ENCODE data around the gene NUTM2F.
"Not testable (repeated sequence)": the region's sequence is repeated elsewhere in the genome, so short reads cannot be mapped to it uniquely, and the experiment has no call there.

The NUTM2F gene

DNA sequence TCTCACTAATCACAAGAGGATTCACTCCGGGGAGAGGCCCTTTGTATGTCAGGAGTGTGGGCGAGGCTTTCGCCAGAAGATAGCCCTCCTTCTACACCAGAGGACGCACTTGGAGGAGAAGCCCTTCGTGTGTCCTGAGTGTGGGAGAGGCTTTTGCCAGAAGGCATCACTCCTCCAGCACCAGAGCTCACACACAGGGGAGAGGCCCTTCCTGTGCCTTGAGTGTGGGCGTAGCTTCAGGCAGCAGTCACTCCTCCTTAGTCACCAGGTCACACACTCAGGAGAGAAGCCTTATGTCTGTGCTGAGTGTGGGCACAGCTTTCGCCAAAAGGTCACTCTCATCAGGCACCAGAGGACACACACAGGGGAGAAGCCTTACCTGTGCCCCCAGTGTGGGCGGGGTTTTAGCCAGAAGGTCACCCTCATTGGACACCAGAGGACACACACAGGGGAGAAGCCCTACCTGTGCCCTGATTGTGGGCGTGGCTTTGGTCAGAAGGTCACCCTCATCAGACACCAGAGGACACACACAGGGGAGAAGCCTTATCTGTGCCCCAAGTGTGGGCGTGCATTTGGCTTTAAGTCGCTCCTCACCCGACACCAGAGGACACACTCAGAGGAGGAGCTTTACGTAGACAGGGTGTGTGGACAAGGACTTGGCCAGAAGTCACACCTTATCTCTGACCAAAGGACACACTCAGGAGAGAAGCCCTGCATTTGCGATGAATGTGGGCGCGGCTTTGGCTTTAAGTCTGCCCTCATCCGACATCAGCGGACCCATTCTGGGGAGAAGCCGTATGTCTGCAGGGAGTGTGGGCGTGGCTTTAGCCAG is 27.8 kb downstream of the NUTM2F start:
- no peak overlapping the region for H2AFZ ChIP-seq (ENCODE audit: low read depth, low read length)
- H3K27me3 ChIP-seq (ENCODE audit: insufficient read depth, low read length), result no peaks in the 10 kb centered on the region
- H3K9me3 ChIP-seq (ENCODE audit: low read length), result no peaks in the 10 kb centered on the region
- H3K36me3 ChIP-seq (ENCODE audit: insufficient read depth, low read length), result no peaks in the 10 kb centered on the region
- peaks cover 6% of the 10 kb centered on the region for H3K4me1 ChIP-seq (ENCODE audit: insufficient read depth, low read length)
- no peak overlapping the region for H3K4me3 ChIP-seq (ENCODE audit: low read length)

DNA sequence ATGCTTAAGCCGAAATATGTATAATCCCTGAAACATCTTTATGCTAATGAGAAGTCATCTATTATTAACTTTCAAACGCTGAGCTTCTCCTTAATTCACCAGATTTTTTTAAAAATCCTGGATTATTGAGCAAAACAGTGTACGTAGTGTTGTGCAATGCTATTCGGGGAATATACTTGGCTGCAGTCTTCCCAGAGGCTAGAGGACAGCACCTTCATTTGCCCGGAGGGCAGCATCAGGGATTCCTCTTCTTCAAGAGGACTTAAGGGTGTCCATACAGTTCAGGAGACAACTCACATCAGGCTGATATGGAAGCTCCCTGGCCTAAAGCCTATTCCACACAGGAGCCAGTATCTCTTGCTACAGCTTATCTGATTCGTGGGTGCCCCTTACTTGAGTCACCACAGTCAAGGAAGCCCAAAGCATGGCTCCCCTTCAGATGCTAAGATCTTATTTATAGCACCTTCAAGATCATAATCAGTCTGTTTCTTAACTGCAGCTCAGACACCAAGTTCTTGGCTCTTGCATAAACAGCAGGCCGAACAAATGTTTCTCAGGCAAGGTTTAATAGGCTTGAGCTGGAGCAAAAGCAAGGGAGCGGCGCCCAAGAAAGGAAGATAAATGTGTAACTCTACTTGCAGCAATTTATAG is 29.4 kb downstream of the NUTM2F start:
- Histone ChIP-seq H3K9me3 (ENCODE audit: low read length) (no peaks in the 10 kb centered on the region), H3K4me1 (ENCODE audit: insufficient read depth, low read length) (peaks cover under 1% of the 10 kb centered on the region), H3K36me3 (ENCODE audit: insufficient read depth, low read length) (no peaks in the 10 kb centered on the region), H2AFZ (ENCODE audit: low read depth, low read length) (no peak overlapping the region), H3K27me3 (ENCODE audit: insufficient read depth, low read length) (no peaks in the 10 kb centered on the region), H3K4me3 (ENCODE audit: low read length) (no peak overlapping the region)

DNA sequence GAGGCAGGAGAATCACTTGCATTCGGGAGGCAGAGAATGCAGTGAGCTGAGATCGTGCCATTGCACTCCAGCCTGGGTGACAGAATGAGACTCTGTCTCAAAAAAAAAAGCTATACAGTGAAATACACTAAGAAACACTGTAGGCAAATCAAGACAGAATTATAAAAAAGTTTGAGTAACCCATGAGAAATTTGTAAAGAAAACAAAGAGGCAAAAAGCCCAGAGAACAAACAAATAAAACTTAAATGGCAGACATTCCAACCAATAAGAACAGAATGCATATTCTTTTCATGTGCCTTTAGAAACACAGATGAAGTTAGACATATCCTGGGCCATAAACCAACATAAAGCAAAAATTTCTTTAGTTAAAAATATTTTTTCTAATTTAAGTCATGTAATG is 38.8 kb downstream of the NUTM2F start:
- Histone ChIP-seq H3K4me3 (ENCODE audit: low read length) (no peak overlapping the region), H3K27me3 (ENCODE audit: insufficient read depth, low read length) (no peaks in the 10 kb centered on the region), H2AFZ (ENCODE audit: low read depth, low read length) (no peak overlapping the region), H3K4me1 (ENCODE audit: insufficient read depth, low read length) (no peaks in the 10 kb centered on the region), H3K9me3 (ENCODE audit: low read length) (peaks cover 6% of the 10 kb centered on the region), H3K36me3 (ENCODE audit: insufficient read depth, low read length) (peaks cover 6% of the 10 kb centered on the region)

DNA sequence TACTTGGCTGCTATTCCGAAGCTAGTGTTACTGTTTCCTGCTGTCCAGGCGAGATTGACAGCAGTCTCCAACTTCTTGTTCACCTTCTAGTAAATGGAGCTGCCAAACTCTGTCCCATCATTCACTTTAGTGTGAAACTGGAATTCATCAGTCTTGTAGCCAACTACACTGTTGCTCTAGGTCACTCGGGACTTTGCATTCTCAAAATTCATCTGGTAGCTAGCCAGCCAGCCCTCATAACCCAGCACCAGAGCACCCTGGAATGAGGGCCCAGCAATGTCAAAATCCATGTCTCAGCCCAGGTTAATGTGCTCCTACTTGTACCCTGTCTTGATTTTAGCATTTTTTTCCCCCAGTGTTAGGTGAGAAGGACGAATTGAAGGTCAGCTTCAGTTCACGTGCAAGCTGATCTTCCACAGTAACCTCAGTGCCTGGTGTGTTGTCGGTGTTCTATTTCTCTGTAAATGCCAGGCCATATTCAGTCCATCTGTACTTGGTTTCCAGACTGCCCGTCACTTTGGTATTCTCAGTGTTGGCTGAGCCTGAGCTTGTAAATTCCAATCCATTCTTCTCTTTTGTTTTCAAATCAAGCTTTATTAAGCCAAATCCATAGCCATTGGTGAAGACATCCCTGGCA is 40.4 kb downstream of the NUTM2F start:
- Histone ChIP-seq H3K36me3 (ENCODE audit: insufficient read depth, low read length) (peaks cover 5% of the 10 kb centered on the region), H3K4me3 (ENCODE audit: low read length) (no peak overlapping the region), H3K4me1 (ENCODE audit: insufficient read depth, low read length) (no peaks in the 10 kb centered on the region), H3K27me3 (ENCODE audit: insufficient read depth, low read length) (no peaks in the 10 kb centered on the region), H3K9me3 (ENCODE audit: low read length) (peaks cover 6% of the 10 kb centered on the region), H2AFZ (ENCODE audit: low read depth, low read length) (no peak overlapping the region)

DNA sequence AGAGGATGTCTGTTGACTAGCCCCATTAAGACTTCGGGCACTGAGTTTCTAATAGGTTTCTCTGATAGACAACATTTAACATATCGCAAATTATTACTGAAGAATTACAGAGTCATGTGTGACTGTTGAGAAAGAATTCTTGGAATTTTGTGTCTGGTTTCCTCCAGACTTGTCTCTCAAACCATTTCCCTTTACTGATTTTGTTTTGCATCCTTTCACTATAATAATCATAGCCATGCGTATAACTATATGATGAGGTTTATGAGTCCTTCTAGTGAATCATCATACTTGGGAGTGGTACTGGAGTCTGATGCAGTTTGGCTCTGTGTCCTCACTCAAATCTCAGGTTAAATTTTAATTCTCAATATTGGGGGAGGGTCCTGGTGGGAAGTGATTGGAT is 42.3 kb downstream of the NUTM2F start:
- Histone ChIP-seq H3K36me3 (ENCODE audit: insufficient read depth, low read length) (no peaks in the 10 kb centered on the region), H3K4me3 (ENCODE audit: low read length) (no peak overlapping the region), H3K4me1 (ENCODE audit: insufficient read depth, low read length) (no peaks in the 10 kb centered on the region), H2AFZ (ENCODE audit: low read depth, low read length) (no peak overlapping the region), H3K27me3 (ENCODE audit: insufficient read depth, low read length) (no peaks in the 10 kb centered on the region), H3K9me3 (ENCODE audit: low read length) (peaks cover under 1% of the 10 kb centered on the region)

DNA sequence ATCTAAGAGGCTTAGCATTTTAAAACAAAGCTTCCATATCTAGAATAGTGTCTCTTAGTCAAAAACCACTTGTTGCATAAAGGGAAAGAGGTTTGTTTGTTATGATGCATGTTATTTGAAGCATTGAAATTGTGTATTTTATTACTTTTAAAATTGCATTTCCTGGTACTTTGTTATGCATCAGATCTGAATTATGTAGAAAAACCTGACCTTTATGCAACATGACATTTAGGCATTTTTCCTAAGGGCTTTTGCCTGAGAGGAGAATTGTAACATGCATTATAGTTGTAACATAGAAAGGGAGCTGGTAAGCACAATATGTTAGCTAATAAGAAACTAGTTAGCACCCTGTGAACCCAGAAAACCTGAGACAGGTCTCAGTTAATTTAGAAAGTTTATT is 47.3 kb downstream of the NUTM2F start:
- Histone ChIP-seq H3K9me3 (ENCODE audit: low read length) (peaks cover 9% of the 10 kb centered on the region), H3K4me1 (ENCODE audit: insufficient read depth, low read length) (no peaks in the 10 kb centered on the region), H3K27me3 (ENCODE audit: insufficient read depth, low read length) (no peaks in the 10 kb centered on the region), H3K36me3 (ENCODE audit: insufficient read depth, low read length) (peaks cover 14% of the 10 kb centered on the region), H3K4me3 (ENCODE audit: low read length) (no peak overlapping the region), H2AFZ (ENCODE audit: low read depth, low read length) (no peak overlapping the region)

DNA sequence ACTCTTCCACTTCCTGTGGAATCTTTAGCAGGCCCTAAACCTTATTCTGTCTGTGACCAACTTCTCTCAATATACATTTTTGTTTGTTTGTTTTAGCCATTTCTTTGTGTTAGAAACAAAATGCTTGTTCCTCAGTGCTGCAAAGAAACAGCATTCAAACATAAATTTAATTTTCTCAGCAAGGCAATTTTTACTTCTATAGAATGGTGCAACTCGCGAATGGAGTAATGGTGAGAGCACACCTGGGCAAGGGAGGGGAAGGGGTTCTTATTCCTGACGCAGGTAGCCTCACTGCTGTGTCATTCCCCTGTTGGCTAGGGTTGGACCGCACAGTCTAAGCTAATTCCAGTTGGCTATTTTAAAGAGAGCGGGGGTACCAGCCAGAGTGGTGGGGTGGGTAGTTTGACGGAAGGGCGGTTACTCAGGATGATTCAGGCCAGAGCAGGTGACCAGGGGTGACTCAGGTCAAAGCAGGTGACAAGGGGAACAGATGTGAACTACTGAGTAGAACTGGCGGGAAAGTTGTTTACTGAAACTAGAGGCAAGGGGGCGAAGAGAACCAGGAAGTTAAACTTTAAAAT is 47.9 kb downstream of the NUTM2F start:
- Histone ChIP-seq H3K9me3 (ENCODE audit: low read length) (peaks cover 9% of the 10 kb centered on the region), H3K4me1 (ENCODE audit: insufficient read depth, low read length) (no peaks in the 10 kb centered on the region), H3K27me3 (ENCODE audit: insufficient read depth, low read length) (no peaks in the 10 kb centered on the region), H3K36me3 (ENCODE audit: insufficient read depth, low read length) (peaks cover 14% of the 10 kb centered on the region), H2AFZ (ENCODE audit: low read depth, low read length) (no peak overlapping the region), H3K4me3 (ENCODE audit: low read length) (no peak overlapping the region)

DNA sequence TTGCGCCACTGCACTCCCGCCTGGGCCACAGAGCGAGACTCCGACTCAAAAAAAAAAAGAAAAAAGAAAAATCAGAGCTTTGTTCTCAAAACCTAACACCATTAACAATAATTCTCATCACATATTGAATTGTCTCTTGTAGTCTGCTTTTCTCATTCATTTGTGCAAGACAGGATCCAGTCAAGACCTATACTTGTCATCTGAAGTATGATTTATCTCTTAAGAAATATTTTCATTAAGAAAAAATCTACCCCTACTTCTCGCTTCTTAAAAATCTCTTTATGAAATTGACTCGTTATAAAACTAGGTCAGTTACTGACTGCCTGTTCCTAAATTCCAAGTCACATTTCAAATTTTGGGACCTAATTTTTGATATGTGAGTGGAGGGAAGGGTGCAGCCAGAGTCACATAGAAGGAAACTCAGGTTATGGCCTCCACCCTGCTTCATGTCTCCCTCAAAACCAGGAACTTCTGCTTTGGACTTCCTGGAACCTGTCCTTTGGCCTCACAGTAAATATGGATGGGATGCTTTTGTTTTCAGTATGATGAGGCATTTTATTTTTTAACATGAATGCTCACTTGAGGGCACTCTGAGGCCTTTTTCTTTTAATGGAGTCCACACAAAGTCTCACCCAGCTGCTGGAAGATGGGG is 50.4 kb downstream of the NUTM2F start:
- Histone ChIP-seq H3K27me3 (ENCODE audit: insufficient read depth, low read length) (no peaks in the 10 kb centered on the region), H3K9me3 (ENCODE audit: low read length) (peaks cover 9% of the 10 kb centered on the region), H3K4me1 (ENCODE audit: insufficient read depth, low read length) (no peaks in the 10 kb centered on the region), H2AFZ (ENCODE audit: low read depth, low read length) (no peak overlapping the region), H3K36me3 (ENCODE audit: insufficient read depth, low read length) (peaks cover 14% of the 10 kb centered on the region), H3K4me3 (ENCODE audit: low read length) (no peak overlapping the region)

DNA sequence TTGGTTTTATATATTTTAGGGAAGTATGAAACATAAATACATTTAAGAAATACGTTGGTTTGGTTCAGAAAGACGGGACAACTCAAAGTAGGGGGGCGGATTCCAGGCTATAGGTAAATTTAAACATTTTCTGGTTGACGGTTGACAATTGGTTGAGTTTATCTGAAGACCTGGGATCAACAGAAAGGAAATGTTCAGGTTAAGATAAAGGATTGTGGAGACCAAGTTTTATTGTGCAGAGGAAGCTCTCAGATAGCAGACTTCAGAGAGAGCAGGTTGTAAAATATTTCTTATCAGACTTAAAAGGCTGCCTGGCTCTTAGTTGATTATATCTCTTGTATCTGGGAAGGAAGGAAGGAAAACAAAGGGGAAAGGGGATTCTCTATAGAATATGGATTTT is 51.4 kb downstream of the NUTM2F start:
- H3K4me3 ChIP-seq (ENCODE audit: low read length); H3K27me3 ChIP-seq (ENCODE audit: insufficient read depth, low read length); H2AFZ ChIP-seq (ENCODE audit: low read depth, low read length); H3K9me3 ChIP-seq (ENCODE audit: low read length); H3K4me1 ChIP-seq (ENCODE audit: insufficient read depth, low read length): not testable (repeated sequence)
- H3K36me3 ChIP-seq (ENCODE audit: insufficient read depth, low read length), result peaks cover 14% of the 10 kb centered on the region

DNA sequence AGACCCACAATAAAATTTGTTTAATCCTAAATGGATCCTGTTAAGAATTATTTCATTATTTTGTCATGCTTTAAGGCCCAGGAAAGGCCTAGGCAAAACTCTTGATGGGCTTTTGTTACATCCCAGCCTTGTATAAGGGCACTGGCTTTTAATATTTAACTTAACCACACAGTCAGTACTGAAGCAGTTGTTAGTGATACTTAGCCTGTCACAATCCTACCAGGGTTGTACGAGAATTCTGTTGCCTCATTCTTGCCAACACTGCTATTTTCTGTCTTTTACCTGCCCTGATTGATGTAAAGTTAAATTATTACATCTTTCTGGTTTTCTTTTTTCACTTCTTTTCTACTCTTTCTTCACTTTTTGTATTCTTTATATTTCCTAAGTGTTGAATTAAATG is 58.4 kb downstream of the NUTM2F start:
- Histone ChIP-seq H2AFZ (ENCODE audit: low read depth, low read length) (no peak overlapping the region), H3K27me3 (ENCODE audit: insufficient read depth, low read length) (no peaks in the 10 kb centered on the region), H3K4me1 (ENCODE audit: insufficient read depth, low read length) (no peaks in the 10 kb centered on the region), H3K9me3 (ENCODE audit: low read length) (peaks cover 6% of the 10 kb centered on the region), H3K4me3 (ENCODE audit: low read length) (no peak overlapping the region), H3K36me3 (ENCODE audit: insufficient read depth, low read length) (no peaks in the 10 kb centered on the region)

DNA sequence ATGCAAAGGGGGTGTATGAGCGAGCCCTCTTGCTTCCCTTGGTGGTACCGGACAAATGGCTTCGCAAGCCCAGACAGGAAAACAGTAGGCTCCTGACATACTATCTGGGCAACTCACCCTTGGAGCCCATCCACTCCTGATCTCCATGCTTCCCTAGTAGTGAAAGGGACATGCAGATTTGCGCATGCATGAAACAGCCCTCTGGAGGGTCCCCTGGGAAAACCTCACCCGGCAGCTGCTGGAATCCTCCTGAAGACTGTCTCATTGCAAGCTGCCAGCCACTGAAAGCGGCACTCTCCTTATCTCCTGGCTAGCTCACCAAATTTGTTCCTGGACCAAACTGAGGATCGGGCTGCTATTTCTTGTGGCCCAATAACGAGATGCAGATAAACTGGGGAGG is 59.2 kb downstream of the NUTM2F start:
- Histone ChIP-seq H3K4me1 (ENCODE audit: insufficient read depth, low read length) (no peaks in the 10 kb centered on the region), H2AFZ (ENCODE audit: low read depth, low read length) (no peak overlapping the region), H3K27me3 (ENCODE audit: insufficient read depth, low read length) (no peaks in the 10 kb centered on the region), H3K4me3 (ENCODE audit: low read length) (no peak overlapping the region), H3K9me3 (ENCODE audit: low read length) (peaks cover 6% of the 10 kb centered on the region), H3K36me3 (ENCODE audit: insufficient read depth, low read length) (peaks cover 5% of the 10 kb centered on the region)

Data from neuron (in vitro differentiated cells).